Retinal pigment epithelial cell (primary cell): ENCODE results near the gene LRRC10B.

Experiments used
- DNase-seq: peaks from one replicate; pipeline ENCODE4 v3.0.0-alpha.2; 2010; ENCODE audit warnings: low read depth
- H3K4me3 ChIP-seq: 2 replicates; pipeline ENCODE4 v1.5.1; 2011; ENCODE audit warnings: mild to moderate bottlenecking, low read length, control low read depth, moderate library complexity
- TF ChIP-seq, protein P1 (sequence below): conservative IDR thresholded peaks from 2 replicates; pipeline ENCODE4 v1.5.1; 2011; ENCODE audit warnings: low read depth, low read length, control low read depth, inconsistent platforms

The LRRC10B gene

DNA sequence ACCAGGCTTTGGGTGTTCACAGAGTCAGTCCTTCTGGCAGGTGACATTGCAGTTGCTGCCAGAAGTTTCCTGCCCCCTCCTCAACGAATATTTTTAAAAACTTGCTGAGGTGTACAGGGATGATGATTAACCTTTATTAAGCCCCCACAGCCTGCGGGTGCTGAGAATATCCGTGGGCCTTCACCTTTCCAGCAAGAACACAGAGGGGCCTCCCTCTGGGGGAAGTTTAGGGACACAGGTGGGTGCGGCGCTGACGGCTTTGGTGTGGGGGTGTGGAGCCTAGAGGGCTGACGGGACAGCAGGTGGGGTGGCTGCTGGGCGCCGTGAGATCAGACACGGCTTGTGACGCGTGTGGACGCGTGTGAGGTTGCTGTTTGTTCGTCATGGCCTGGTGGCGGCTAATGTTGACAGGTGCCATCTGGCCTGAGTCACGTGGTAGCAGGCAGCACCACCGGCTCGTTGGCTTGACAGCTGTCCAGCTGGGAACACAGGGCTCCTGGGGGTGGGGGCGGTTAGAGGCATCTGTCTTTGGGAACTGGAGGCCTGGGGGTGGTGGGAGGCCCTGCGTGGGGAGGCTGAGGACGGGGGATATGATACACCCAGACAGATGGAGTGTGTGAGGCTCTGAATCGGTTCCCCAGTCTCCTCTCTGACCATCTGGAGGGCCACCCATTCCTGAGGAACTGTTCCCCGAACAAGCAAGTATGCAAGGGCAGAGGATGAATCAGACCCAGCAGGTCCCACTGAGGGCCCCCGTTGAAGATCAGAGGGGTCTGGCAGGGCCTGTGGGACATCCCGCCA is 12.5 kb upstream of the LRRC10B start:
- TF ChIP-seq, protein P1, sequence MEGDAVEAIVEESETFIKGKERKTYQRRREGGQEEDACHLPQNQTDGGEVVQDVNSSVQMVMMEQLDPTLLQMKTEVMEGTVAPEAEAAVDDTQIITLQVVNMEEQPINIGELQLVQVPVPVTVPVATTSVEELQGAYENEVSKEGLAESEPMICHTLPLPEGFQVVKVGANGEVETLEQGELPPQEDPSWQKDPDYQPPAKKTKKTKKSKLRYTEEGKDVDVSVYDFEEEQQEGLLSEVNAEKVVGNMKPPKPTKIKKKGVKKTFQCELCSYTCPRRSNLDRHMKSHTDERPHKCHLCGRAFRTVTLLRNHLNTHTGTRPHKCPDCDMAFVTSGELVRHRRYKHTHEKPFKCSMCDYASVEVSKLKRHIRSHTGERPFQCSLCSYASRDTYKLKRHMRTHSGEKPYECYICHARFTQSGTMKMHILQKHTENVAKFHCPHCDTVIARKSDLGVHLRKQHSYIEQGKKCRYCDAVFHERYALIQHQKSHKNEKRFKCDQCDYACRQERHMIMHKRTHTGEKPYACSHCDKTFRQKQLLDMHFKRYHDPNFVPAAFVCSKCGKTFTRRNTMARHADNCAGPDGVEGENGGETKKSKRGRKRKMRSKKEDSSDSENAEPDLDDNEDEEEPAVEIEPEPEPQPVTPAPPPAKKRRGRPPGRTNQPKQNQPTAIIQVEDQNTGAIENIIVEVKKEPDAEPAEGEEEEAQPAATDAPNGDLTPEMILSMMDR = no peak
- H3K4me3 ChIP-seq = no peak overlapping the region
- no peak for DNase-seq

GRCh38 chr11:61496602-61497400 is 11.7 kb upstream of the LRRC10B start:
- no peak overlapping the region for H3K4me3 ChIP-seq
- TF ChIP-seq, protein P1 = no peak
- no peak for DNase-seq

- no peak for DNase-seq
- TF ChIP-seq, protein P1 = no peak
- no peak overlapping the region for H3K4me3 ChIP-seq
These were observed 11.1 kb upstream of the LRRC10B start for GRCh38 chr11:61497473-61497872.

DNA sequence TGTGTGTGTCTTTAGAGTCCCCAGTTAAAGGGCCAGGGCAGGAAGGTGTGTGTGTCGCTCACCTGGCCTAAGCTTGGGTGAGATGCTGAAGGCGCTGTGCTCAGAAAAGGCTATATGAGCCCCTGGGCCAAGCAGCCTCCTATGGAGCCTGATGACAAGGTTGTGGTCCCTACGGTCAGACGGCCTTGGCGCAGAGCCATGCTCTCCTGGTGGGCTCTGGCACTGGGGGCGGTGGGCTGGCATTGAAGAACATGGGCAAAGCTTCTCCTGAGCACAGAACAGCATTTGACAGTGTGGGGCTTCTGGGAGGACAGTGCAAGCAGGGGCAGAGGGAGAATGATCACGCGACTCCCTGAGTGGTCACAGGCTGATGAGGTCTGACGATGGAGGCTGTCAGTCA is 10.7 kb upstream of the LRRC10B start:
- TF ChIP-seq, protein P1 = no peak
- no peak for DNase-seq
- no peak overlapping the region for H3K4me3 ChIP-seq

DNA sequence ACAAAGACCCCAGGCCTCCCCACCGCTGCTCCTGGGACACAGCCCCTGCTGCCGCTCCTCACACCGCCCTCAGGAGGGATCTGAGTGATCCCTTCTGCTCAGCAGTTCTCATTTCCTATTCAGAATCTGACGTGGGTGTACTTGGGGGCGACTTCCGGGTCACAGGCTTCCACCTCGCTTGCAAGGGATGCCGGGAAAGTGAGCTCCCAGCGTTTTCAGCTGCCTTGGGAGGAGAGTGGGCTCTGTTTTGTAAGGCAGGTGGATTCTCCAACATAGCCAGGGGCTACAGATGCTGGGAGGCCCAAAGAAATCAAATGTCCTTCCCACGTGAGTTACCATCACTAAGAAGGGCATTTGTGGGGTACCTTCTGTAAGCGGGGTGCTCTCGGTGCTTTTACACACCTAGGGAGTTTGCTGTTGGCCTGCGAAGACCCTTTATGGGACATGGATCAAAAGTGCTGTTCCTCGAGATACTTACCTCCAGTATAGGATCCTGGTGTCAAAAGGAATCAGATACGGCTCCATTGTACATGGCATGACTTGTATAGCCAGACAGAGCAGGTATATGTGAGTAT is 9.7 kb upstream of the LRRC10B start:
- TF ChIP-seq, protein P1 = no peak
- DNase-seq = no peak
- no peak overlapping the region for H3K4me3 ChIP-seq

DNA sequence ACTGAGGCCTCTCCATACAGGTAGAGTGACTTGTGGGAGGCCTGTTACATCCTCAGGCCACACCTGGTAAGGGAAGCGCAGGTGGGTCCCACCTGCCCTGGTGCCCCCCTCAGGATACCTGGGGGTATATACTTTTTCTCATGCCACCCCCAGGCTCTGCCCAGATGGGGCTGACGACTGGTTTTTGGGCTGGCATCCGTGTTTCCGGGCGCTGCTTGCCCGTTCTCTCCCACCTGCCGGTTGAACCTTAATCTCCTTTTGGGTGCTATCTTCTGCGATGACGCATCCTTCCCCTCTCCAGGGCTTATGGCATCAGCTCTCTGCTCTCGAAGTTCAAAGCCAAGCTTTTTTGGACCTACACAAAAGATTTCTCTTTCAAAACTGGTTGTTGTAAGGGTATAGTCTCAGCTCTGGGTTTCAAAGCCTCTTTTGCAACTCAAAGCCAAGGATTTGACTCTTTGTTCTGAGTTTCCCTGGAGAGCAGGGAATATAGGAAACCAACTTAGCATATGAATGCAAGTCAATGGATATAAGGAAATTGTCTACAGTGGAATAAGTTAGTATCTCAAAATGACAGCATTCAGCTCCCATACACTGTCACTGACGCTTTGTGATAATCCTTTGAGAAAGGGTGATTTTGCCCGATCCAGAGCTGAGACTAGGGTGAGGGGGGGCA is 8.6 kb upstream of the LRRC10B start:
- TF ChIP-seq, protein P1 = no peak
- H3K4me3 ChIP-seq = no peak overlapping the region
- DNase-seq = no peak
